ENCODE measurements around the gene C16orf92. TPM values are rescaled to one million over a fixed set of nuclear protein-coding genes. Genes with fewer than 3 reads are reported as not detected.

Gene C16orf92
- total RNA-seq, 3 donors from 2014 or later = not detected

DNA sequence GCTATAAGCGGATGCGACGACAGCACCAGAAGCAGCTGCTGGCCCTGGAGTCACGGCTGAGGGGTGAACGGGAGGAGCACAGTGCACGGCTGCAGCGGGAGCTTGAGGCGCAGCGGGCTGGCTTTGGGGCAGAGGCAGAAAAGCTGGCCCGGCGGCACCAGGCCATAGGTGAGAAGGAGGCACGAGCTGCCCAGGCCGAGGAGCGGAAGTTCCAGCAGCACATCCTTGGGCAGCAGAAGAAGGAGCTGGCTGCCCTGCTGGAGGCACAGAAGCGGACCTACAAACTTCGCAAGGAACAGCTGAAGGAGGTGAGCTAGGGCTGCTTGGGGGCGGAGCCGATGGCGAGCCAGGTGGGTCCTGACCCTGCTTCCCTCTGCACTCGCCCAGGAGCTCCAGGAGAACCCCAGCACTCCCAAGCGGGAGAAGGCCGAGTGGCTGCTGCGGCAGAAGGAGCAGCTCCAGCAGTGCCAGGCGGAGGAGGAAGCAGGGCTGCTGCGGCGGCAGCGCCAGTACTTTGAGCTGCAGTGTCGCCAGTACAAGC lies 37.7 kb upstream of the C16orf92 start:
- peaks cover 39% of the 10 kb centered on the region for H3K36me3 ChIP-seq
- H3K9me3 ChIP-seq = no peaks in the 10 kb centered on the region
- no peak for DNase-seq (ENCODE audit: low spot score in 2 of 2)

GRCh38 chr16:29986231-29986630 lies 36.8 kb upstream of the C16orf92 start:
- H3K4me1 ChIP-seq = no peaks in the 10 kb centered on the region

More for the DNA sequence above, 37.7 kb upstream of the C16orf92 start:
- Histone ChIP-seq H3K4me1 (no peaks in the 10 kb centered on the region), H3K27me3 (no peaks in the 10 kb centered on the region), H3K27ac (no peak overlapping the region), H3K4me3 (no peak overlapping the region)
- TF ChIP-seq POLR2AphosphoS5 (IDR thresholded peaks at IDR 0.05) = no peak
- no peak for TF ChIP-seq CTCF (IDR thresholded peaks at IDR 0.05)
- no peak for TF ChIP-seq POLR2A (IDR thresholded peaks at IDR 0.05)
- intact Hi-C loops (cut with DNase I; ENCODE audit: low total_unique reads) = no loop called here

DNA sequence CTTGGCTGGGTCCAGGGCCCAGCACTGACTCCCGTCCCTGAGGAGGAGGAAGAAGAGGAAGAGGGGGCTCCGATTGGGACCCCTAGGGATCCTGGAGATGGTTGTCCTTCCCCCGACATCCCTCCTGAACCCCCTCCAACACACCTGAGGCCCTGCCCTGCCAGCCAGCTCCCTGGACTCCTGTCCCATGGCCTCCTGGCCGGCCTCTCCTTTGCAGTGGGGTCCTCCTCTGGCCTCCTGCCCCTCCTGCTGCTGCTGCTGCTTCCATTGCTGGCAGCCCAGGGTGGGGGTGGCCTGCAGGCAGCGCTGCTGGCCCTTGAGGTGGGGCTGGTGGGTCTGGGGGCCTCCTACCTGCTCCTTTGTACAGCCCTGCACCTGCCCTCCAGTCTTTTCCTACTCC lies 36.1 kb upstream of the C16orf92 start:
- intact Hi-C loops (cut with DNase I; ENCODE audit: low total_unique reads) = no loop called here
- peaks cover 31% of the 10 kb centered on the region for H3K36me3 ChIP-seq
- H3K4me3 ChIP-seq = no peak overlapping the region

More at GRCh38 chr16:29986231-29986630, 36.8 kb upstream of the C16orf92 start:
- H3K4me3 ChIP-seq = no peak overlapping the region
- TF ChIP-seq POLR2A (IDR thresholded peaks at IDR 0.05) = no peak
- no peak for TF ChIP-seq POLR2AphosphoS5 (IDR thresholded peaks at IDR 0.05)
- TF ChIP-seq CTCF (IDR thresholded peaks at IDR 0.05) = no peak
- H3K27ac ChIP-seq = no peak overlapping the region
- peaks cover 31% of the 10 kb centered on the region for H3K36me3 ChIP-seq
- intact Hi-C loops (cut with DNase I; ENCODE audit: low total_unique reads) = no loop called here
- H3K9me3 ChIP-seq = no peaks in the 10 kb centered on the region
- H3K27me3 ChIP-seq = no peaks in the 10 kb centered on the region
- no peak for DNase-seq (ENCODE audit: low spot score in 2 of 2)

GRCh38 chr16:29987371-29988085 lies 35.5 kb upstream of the C16orf92 start:
- intact Hi-C loops (cut with DNase I; ENCODE audit: low total_unique reads) = no loop called here
- no peak for TF ChIP-seq CTCF (IDR thresholded peaks at IDR 0.05)
- Histone ChIP-seq H3K4me1 (no peaks in the 10 kb centered on the region), H3K27ac (no peak overlapping the region), H3K9me3 (no peaks in the 10 kb centered on the region), H3K27me3 (no peaks in the 10 kb centered on the region), H3K36me3 (peaks cover 31% of the 10 kb centered on the region), H3K4me3 (no peak overlapping the region)
- DNase-seq (ENCODE audit: low spot score in 2 of 2) = no peak

More for the DNA sequence above, 36.1 kb upstream of the C16orf92 start:
- Histone ChIP-seq H3K4me1 (no peaks in the 10 kb centered on the region), H3K27me3 (no peaks in the 10 kb centered on the region), H3K27ac (no peak overlapping the region), H3K9me3 (no peaks in the 10 kb centered on the region)
- no peak for TF ChIP-seq POLR2A (IDR thresholded peaks at IDR 0.05)
- no peak for TF ChIP-seq CTCF (IDR thresholded peaks at IDR 0.05)
- TF ChIP-seq POLR2AphosphoS5 (IDR thresholded peaks at IDR 0.05) = no peak
- no peak for DNase-seq (ENCODE audit: low spot score in 2 of 2)

- Histone ChIP-seq H3K27ac (no peak overlapping the region), H3K4me3 (no peak overlapping the region), H3K27me3 (no peaks in the 10 kb centered on the region), H3K4me1 (no peaks in the 10 kb centered on the region), H3K9me3 (no peaks in the 10 kb centered on the region), H3K36me3 (peaks cover 21% of the 10 kb centered on the region)
- no peak for TF ChIP-seq POLR2AphosphoS5 (IDR thresholded peaks at IDR 0.05)
- no peak for TF ChIP-seq CTCF (IDR thresholded peaks at IDR 0.05)
- no peak for TF ChIP-seq POLR2A (IDR thresholded peaks at IDR 0.05)
- no peak for DNase-seq (ENCODE audit: low spot score in 2 of 2)
- intact Hi-C loops (cut with DNase I; ENCODE audit: low total_unique reads) = no loop called here
These were observed 34.5 kb upstream of the C16orf92 start for GRCh38 chr16:29988346-29989075.
